ENCODE measurements around the gene MAN1B1.

DNA sequence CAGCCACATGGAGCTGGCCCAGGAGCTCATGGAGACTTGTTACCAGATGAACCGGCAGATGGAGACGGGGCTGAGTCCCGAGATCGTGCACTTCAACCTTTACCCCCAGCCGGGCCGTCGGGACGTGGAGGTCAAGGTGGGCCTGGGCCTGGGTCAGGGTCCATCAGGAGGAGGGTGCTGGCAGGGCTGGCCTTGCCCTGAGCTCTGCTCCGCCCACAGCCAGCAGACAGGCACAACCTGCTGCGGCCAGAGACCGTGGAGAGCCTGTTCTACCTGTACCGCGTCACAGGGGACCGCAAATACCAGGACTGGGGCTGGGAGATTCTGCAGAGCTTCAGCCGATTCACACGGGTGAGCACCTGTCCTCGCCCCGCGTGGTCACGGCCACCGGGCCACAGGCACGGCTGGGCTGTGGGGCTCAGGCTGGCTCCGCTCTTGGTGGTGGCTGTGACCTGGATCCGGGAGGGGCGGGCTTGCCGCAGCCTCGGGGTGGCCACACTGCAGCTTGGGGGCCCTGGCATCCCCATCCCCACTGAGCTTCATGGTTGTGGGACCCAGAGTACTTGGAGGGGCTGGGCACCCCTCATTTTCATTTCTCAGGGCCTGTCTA, 20.6 kb downstream of the MAN1B1 start:
- no peak for TF ChIP-seq POLR2AphosphoS5 (IDR thresholded peaks at IDR 0.05; ENCODE audit: low read depth)
- TF ChIP-seq, protein P1, sequence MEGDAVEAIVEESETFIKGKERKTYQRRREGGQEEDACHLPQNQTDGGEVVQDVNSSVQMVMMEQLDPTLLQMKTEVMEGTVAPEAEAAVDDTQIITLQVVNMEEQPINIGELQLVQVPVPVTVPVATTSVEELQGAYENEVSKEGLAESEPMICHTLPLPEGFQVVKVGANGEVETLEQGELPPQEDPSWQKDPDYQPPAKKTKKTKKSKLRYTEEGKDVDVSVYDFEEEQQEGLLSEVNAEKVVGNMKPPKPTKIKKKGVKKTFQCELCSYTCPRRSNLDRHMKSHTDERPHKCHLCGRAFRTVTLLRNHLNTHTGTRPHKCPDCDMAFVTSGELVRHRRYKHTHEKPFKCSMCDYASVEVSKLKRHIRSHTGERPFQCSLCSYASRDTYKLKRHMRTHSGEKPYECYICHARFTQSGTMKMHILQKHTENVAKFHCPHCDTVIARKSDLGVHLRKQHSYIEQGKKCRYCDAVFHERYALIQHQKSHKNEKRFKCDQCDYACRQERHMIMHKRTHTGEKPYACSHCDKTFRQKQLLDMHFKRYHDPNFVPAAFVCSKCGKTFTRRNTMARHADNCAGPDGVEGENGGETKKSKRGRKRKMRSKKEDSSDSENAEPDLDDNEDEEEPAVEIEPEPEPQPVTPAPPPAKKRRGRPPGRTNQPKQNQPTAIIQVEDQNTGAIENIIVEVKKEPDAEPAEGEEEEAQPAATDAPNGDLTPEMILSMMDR (IDR thresholded peaks at IDR 0.05; ENCODE audit: insufficient read depth, low read length), result no peak
- TF ChIP-seq SPI1 (IDR thresholded peaks at IDR 0.05; ENCODE audit: borderline replicate concordance, low read depth), result no peak
